Activated T-helper 1 cell treated with anti-CD3 and anti-CD28 coated beads, Interleukin-2, amount 50 U/mL, for 16 hours (primary cell): ENCODE results near the gene DIP2C.
"Not testable (repeated sequence)": the region's sequence is repeated elsewhere in the genome, so short reads cannot be mapped to it uniquely, and the experiment has no call there.

ENCODE experiments used
- DNase-seq, 2 donors: peaks; one replicate each; pipeline ENCODE4 v3.0.0-alpha.2; 2020; ENCODE audit warnings: low read depth in 1 of 2, low spot score in 1 of 2

DIP2C gene

GRCh38 chr10:472241-472910, 217.1 kb downstream of the DIP2C start:
- no peak for DNase-seq

- no peak for DNase-seq
Measured at GRCh38 chr10:470339-471003, 219.0 kb downstream of the DIP2C start.

GRCh38 chr10:469947-470338, 219.5 kb downstream of the DIP2C start:
- no peak for DNase-seq

GRCh38 chr10:459743-460142, 229.7 kb downstream of the DIP2C start:
- no peak for DNase-seq

- no peak for DNase-seq
Measured at GRCh38 chr10:458421-458851, 231.0 kb downstream of the DIP2C start.

GRCh38 chr10:456486-456885, 233.0 kb downstream of the DIP2C start:
- no peak for DNase-seq

GRCh38 chr10:454860-455259, 234.6 kb downstream of the DIP2C start:
- DNase-seq = no peak

GRCh38 chr10:453647-454046, 235.8 kb downstream of the DIP2C start:
- no peak for DNase-seq

GRCh38 chr10:452512-453426, 236.7 kb downstream of the DIP2C start:
- no peak for DNase-seq

- DNase-seq = no peak
Measured at GRCh38 chr10:451856-452255, 237.6 kb downstream of the DIP2C start.

GRCh38 chr10:451021-451471, 238.4 kb downstream of the DIP2C start:
- peak; percentile 34 to 38 for DNase-seq

- DNase-seq = no peak
Measured at GRCh38 chr10:450463-450862, 239.0 kb downstream of the DIP2C start.

- DNase-seq = not testable (repeated sequence)
Measured at GRCh38 chr10:449331-449730, 240.1 kb downstream of the DIP2C start.

- no peak for DNase-seq
Measured at GRCh38 chr10:443459-443858, 246.0 kb downstream of the DIP2C start.

GRCh38 chr10:442209-442608, 247.3 kb downstream of the DIP2C start:
- DNase-seq = no peak

GRCh38 chr10:441659-442058, 247.8 kb downstream of the DIP2C start:
- DNase-seq = no peak

- DNase-seq = no peak
Measured at GRCh38 chr10:440127-440526, 249.3 kb downstream of the DIP2C start.

- no peak for DNase-seq
Measured at GRCh38 chr10:437698-438490, 251.6 kb downstream of the DIP2C start.

GRCh38 chr10:436911-437665, 252.4 kb downstream of the DIP2C start:
- no peak for DNase-seq

- DNase-seq = no peak
Measured at GRCh38 chr10:436013-436697, 253.3 kb downstream of the DIP2C start.
